T follicular helper cell (primary cell): ENCODE measurements around the gene RYR2.
"Not testable (repeated sequence)": the region's sequence is repeated elsewhere in the genome, so short reads cannot be mapped to it uniquely, and the experiment has no call there.

Experiments used
- DNase-seq: peaks from one replicate; pipeline ENCODE4 v3.0.0-alpha.2; 2020; ENCODE audit warnings: low read depth

Gene RYR2

DNA sequence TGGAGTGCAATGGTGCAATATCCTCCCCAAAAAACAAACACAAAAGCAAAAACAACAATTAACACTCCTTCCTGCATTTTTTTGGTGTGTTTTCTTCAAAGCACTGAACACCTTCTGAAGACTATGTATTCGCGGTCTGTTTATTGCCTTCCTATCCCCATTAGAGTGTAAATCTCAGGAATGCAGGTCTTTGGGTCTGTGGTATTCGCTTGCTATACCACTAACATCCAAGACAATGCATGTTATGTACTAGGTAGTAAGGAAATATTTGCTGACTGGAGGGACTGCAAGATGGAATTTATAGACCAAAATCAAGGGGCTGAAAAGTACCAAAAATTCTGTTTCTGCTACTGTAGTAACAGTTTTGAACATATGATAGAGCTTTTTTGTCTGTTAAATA is 299.4 kb downstream of the RYR2 start:
- DNase-seq, result no peak

DNA sequence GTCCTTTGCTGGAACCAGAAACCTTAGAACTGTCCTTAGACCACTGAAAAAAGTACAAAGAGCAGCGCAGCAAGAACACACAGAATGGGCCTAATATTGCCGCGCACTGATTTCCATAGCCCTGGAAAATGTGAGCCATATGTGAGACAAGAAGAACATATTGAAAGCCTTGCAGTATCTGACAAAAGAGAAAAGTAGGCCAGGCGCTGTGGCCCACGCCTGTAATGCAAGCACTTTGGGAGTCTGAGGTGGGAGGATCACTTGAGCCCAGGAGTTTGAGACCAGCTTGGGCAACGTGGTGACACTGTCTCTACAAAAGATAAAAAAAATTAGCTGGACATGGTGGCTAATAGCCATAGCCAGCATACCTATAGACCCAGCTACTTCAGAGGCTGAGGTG is 300.7 kb downstream of the RYR2 start:
- no peak for DNase-seq

DNA sequence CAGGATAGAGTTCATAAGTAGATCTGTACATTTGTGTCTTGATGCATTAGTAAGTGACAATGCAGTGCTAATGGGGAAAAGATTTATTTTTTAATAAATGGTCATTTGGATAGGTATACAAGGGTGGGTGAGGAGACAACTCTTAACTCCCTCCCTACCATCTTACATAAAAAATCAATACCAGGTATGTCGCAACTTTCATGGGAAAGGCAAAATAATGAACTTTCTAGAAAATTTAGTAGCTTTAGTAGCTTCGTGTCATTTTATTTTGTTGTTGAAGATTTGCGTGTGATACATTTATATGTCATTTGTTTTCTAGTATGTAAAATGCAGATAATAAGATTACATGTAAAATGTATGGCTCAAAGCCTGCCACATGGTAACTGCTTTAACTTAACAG is 310.8 kb downstream of the RYR2 start:
- DNase-seq, result no peak

DNA sequence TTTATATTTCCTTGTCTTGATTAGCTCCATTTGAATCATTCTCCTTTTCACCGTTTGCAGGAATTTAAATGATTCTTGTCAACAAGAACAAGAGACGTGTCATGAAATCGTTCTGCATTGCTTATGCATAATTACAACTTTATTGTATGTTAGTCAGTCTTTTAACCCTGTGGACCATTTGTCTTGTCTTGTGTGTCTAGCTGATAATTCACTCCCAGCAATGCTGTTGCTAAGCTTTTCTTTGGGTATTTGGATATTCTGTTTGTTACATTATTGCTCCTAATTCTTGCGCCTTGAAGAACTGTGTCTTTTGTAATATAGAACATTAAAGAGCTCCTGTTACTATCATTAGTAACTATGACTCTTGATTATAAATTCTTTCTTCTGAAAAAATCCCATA is 311.9 kb downstream of the RYR2 start:
- DNase-seq, result no peak

DNA sequence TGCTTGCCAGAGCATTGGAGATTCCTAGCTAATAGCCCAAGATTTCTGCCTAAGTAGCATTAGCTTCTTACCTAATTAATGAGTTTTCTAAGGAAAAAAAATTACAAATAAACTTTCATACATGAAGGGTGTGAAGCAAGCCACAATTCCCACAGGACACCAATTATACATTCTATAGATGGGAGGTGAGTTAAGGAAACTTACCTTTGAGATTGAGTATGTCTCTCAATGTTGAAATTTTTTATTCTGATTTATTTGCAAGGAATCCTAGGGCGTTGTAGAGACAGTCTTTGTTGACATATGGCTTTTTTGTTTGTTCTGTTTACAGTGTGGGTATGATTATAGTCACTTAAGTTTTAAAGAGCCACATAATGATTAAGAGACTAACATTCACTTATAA is 313.0 kb downstream of the RYR2 start:
- DNase-seq, result no peak

DNA sequence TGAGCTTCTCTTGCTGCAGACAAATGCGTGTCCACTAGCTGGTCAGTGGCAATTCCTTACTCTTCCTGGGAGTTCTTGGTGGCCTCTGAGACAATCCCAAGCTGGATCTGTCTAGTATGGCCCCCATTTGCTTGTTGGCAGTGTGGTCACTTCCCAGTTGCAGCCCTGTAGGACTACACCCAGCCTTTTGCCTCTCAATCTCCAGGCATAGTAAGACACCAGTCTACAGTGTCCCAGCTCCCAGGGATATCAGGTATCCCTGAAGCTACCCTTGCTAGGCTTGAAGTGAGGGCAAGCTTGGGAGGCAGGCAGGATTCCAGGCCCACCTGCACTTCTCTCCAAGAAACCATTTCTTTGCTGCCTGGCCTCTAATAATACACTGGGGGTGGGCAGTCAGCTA is 316.6 kb downstream of the RYR2 start:
- DNase-seq, result no peak

DNA sequence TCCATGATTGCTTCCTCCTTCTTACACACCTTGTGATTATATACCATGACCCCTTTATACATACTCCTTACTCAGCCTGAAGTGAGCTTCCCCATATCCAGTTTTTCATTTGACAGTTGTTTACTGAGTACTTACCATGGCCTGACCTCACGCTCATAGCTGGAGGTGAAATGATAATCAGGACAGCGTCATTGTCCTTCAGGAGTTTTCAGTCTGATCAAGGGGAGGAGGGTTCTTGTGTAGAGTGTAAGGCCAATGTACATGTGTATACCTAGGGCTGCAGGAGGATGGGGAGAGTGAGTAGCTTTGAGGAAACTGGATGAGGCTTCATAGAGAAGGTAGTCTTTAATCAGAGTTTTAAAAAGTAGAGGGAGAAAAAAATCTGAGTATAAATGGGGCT is 325.8 kb downstream of the RYR2 start:
- no peak for DNase-seq

DNA sequence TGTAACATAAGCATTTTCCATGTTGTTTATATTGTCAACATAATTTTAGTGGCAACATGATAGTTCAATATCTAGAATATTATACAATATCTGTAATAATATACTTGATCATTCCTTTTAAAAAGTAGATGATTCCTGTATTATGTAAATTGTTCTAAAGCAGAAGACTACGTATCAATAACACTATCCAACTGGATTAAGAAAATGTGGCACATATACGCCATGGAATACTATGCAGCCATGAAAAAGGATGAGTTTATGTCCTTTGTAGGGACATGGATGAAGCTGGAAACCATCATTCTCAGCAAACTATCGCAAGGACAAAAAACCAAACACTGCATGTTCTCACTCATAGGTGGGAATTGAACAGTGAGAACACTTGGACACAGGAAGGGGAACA is 329.5 kb downstream of the RYR2 start:
- DNase-seq, result not testable (repeated sequence)

DNA sequence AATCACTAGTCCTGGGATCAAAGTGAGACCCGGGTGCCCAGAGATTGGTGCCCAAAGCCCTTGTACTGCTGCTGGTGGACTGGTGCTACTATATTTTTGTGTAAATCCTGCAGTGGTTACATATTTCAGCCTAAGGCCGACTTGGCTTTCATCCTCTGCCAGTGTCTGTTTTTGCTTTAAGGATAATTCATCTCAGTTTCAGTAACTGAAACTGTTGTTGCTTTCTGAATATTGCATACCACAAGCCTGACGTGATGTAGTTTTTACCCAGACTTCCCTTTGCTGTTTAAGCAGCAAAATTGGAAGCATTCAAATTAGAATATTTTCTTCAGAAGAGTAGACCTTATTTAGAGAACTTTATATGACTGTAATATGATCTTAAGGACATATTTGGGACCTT is 341.8 kb downstream of the RYR2 start:
- DNase-seq, result no peak

DNA sequence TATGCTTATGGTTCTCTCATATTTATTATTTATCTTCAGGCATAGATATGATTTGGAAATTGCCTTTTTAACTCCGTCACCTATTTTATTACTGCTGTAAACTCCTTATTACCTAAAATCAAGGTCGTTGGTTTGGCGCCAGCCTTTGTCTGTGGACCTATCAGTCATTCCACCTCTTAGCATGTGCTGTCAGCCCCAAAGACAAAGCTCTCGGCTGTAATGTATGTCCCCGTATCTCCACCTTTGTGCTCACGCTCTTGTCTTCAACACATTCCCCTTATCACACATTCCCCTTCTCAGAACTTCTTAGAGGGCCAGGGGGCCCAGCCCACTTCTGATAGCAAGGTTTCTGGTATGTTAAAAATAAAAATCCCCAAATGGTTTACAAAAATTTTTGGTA is 342.2 kb downstream of the RYR2 start:
- no peak for DNase-seq

DNA sequence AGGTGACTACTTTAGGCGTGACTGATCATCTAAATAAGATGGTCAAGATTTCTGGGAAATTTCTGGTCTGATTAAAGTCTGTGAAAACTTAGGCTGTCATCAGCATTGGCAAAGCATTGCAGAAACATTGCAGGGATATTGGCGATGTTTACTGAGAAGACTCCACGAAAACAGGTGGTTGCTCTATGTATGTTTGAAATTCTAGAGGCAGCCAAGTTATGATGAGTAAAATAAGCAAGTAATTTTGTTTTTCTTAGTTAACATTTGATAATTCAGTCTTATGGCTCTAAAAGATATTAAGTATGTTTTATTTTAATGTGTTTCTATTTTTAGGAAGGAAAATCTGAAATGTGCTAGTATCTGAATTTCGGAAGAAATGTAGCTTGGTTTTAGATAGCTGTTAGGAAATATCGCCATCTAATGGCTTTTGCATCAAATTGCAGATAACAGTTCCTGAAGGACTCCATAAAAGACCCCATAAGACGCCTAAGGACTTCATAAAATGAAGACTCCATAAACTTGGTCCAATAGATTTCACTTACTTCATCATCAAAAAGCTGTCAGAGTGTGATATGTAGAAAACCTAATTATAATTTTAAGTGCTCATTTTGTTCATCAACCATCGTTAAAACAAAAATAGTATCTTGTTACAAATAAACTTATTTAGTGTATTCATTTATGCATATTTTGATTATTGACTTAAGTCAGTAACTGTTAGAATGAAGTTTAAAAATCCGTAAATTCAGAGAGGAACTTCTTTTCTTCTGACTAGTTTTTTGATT is 344.6 kb downstream of the RYR2 start:
- DNase-seq, result no peak

DNA sequence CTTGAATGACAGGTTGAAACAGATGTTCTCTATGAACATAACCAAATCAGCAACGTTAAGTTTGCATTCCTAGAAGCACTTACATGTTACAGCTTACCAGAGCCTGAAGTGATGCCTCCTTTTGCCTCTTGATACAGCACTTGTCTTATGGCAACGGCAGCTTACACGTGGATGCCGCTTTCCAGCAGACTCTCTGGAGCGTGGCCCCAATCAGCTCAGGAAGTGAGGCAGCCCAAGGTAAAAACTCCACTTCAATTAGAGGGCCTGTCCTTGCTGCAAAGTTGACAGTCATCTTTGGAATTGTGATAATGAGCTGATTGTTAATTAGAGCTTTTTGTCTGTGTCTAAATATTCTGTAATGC is 345.1 kb downstream of the RYR2 start:
- DNase-seq, result no peak

DNA sequence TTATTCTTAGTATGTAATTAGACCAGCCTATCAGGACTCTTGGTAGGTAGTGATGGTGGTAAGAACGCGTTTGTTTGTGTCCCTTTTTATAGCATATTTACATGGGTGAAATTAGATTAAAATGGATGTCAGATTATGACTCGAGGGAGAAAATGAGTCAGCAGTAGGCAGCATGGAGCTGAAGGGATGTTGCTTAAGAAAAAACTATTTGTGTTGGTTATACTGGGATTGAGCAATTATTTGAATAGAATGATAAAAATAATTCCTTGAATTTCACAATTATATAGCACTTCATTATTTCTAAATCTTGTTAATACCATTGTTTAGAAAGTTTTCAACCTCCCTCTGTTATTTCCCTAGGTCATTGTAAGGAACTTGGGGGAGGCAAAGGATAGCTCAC is 348.8 kb downstream of the RYR2 start:
- no peak for DNase-seq

DNA sequence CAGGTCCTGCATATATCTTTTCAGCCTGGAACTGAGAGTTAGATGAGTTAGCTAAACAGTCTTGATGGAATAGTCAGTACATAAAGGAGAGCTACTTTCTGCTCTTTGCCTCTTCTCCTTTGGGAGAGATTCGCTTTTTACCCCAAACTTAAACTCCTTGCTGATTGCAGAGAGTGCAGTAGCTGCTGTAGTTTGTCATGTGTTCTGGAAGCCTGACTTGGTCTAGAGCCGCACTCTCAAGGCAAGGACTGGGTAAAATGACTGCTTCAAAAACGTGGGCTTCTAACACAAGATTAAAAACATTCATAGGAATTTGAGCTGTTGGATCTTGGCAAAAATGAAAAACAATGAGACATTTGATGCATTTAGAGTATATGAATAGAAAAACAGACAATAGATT is 351.6 kb downstream of the RYR2 start:
- no peak for DNase-seq

DNA sequence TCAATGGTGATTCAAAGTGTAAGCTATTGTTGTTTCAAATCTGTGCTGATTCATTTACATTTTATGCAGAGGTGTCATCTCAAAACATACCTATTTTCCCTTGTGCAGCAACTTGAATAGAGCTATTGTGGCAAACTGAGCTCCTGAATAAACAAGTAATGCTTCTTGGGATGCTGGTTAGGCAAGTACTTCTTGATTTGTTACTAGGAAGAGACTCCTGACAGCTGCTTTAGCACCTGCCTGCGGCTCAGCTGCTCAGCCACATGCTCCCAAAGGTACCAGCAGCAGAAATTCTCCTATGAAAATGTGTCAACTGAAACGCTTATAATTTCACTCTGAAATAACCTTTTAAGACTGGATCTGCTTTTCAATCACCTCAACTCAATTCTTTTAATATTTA is 352.3 kb downstream of the RYR2 start:
- no peak for DNase-seq

DNA sequence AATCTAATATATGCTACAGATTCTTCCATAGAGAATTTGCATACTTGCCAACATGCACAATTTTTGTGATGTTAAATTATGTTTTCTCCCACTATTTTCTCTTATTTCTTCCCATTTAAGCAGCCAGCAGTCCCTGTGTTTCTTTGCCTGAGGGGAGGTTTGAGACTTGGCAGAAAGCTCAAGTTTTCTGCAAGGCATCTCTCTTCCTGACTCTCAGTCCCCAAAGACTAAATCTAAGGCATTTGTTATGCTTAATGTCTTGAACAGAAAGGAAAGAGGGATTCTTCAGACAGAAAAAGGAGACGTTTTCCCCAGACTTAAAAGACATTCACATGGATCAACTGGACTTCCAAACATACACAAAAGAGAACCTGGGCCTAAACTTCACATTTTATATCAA is 354.4 kb downstream of the RYR2 start:
- no peak for DNase-seq

DNA sequence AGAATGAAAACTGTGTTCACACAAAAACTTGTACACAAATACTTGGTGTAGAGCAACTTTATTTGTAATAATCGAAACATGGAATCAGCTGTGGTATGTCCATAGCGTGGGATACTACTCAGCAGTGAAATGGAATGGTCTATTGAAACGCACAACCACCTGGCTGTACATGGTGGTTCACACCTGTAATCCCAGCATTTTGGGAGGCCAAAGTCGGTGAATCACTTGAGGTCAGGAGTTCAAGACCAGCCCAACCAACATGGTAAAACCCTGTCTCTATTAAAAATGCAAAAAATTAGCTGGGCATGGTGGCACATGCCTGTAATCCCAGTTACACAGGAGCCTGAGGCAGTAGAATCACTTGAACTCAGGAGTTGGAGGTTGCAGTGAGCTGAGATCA is 356.8 kb downstream of the RYR2 start:
- no peak for DNase-seq

DNA sequence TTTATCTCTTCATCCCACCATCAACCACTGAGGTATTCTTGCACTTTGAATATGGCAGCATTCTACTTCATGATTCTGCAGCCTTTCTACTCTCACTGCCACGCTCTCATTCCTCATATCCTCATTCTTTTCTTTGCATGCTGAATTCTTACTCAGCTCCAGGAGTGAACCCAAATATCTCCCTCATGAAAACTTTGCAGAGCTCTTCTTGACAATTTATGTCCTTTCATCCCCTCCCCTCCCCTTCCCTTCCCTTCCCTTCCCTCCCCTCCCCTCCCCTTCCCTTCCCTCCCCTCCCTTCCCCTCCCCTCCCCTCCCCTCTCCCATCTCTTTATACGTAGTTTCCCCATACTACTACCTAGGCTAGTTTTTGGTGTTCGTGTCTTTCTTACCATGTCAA is 363.9 kb downstream of the RYR2 start:
- no peak for DNase-seq

DNA sequence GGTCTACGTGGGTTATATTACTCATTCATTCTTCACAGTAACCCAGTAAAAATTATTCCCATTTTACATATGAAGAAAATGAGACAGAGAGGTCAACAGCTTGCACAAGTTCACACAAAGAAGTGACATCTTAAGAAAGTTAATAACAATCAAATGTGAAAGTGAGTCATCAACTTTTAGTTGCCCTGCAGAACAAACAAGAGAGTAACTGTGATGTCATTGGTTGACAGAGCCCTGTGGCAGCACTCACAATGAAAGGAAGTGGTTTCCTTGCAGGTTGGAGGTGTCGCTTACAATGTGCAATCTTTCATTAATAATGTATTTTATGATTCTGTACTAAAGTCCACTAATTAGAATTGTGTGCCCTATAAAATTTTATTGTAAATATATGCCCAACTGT is 369.6 kb downstream of the RYR2 start:
- DNase-seq, result no peak

DNA sequence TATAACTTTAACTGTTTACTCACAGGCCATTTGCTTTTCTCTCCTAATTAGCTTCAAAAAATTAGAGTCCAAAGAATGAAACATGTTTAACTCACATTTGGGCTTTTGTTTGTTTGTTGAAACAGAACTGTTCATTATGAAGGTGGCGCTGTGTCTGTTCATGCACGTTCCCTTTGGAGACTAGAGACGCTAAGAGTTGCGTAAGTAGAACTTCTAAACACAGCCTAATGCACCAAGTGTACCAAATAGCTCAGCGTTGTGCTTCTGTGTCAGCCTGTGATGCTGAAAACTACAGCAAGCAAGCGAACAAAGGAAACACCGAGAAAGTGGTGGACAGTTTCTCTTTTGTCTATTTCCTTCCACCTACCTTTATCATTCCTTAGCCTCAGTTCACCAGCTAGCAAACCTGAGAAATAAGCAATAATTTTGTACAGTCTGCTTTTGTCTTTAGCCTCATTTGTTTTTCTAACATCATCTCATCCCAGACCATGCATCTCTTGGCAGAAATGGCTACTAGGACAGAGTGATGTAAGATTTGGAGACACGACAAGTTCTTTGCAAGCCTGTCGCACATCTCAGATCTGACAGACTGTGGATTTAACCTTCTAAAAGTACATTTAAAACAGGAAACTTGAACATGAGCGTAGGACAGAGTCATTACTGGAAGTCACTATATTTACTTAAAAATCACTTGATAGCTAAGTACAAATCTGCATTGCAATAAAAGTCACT is 375.1 kb downstream of the RYR2 start:
- no peak for DNase-seq

DNA sequence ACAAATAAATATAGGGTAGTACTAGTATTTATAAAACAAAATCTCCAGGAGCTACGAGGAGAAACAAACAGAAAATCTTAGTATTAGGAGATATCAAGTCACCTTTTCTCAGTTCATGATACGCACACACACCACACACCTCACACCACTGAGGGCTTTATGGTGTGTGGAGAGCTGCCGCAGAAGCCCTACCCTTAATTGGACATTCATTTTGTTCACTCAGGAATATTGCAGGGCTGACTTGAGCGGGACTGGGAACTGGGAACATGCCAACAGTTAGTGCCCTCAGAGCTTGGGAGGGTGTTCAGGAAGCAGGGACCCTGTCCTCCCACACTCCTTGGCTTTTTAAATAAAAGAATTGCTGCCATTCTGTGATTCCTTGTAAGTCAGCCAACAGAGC is 386.8 kb downstream of the RYR2 start:
- no peak for DNase-seq

DNA sequence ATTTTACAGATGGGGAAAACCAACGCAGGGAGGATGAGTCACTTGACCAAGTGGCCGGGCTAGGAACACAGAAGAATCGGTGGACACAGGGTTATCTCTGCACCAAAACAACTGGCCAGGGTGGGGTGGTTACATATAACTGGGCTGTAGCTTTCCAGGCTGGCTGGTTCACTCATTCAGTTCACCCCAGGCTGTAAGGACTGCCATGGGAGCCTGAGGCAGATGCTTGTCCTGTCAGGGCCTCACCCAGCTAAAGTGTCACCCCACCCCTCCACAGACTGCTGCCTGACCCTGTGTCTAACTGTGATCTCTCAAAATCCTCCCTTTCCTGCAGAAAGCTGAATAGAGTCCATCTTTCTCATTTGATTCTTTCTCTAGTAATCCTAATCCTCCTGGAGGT is 387.3 kb downstream of the RYR2 start:
- no peak for DNase-seq

DNA sequence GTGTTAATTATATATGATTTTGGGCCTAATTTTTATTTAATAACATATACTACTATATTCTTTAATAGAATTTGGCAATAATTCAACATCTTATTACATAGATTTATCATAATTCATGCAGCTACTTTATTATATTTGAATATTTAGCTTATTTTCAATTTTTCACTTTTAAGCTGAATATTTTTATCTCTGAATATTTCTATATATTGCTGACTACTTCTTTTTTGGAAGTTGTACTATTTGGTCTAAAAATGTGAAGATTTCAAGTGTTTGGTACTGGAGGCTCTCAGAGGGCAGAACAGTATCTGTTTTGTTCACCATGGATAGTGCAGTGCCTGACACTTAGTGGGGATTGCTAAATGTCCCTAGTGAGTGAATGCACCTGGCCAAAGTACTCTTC is 389.5 kb downstream of the RYR2 start:
- no peak for DNase-seq

DNA sequence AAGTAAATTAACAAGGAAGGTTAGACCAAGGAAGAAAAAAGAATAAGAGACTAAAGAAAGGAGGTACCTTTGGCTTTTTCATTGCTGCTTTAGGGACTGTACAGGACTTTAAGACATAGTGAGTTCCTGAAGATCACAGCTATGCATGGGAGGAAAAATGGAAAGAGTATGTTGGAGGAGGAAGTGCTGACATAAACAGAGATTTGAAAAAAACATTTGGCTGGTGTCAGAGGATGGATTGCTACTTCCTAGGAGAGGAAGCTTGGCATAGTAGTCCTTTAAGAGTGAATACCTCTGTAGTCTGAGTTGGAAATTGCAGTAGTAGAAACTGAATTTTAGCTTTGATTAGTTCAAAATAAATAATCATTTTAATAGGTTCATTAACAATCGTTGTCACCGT is 398.4 kb downstream of the RYR2 start:
- DNase-seq, result no peak
